Esophagus mucosa (tissue), 1 donor: ENCODE data around the gene GRK3. TPM values are rescaled to one million over a fixed set of nuclear protein-coding genes. Genes with fewer than 3 reads are reported as not detected.
A peak's percentile ranks its signal among the peaks of the same experiment; 100 is the strongest.
"Not testable (repeated sequence)": the region's sequence is repeated elsewhere in the genome, so short reads cannot be mapped to it uniquely, and the experiment has no call there.

Experiments
- ATAC-seq: fragments of 200-7000 bp; cut with Tn5 transposase; one replicate; pipeline ENCODE4 v1.9.1; 2020
- total RNA-seq: library from RNA; stranded (reverse); gene quantifications from one replicate; pipeline ENCODE4 v1.2.4, GENCODE V29; 2023
- donor health status: DM: yes; HTN: yes; CAD: no.

GRK3 gene
- total RNA-seq, 1 donor from 2014 or later: 7.5 TPM

DNA sequence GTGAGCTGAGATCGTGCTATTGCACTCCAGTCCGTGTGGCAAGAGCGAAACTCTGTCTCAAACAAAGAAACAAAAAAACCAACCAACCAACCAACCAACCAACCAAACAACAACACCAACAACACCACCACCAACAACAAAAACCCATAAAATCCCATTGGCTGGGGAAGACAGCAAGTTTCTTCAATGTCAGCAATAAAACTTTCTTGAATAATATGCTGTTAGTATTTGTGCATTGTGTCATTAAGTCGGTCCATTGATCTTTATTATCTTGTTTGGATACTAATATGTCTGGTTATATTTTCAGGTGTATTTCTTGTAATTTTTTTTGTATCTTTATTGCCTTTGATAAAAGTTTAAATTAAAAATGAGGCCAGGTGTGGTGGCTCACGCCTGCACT is 9.4 kb downstream of the GRK3 start:
- ATAC-seq: no peak

DNA sequence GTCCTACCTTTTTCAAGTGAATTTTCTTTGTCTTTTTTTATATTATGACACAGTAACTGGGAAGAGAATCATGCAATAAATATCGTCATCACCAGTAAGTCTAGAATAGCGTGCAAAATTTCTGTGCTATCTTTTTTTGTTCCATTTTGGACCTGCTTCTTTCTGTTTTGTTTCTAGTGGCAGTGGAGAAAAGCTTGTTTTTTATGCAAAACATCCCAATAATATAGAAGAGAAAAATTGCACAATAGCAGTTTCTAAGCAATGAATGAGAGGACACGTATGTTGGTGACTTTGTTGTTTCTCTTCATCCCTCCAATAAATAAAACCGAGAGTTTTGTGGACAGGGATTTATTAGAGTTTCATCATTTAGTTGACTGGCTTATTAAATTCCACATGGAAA is 10.3 kb downstream of the GRK3 start:
- ATAC-seq: no peak

DNA sequence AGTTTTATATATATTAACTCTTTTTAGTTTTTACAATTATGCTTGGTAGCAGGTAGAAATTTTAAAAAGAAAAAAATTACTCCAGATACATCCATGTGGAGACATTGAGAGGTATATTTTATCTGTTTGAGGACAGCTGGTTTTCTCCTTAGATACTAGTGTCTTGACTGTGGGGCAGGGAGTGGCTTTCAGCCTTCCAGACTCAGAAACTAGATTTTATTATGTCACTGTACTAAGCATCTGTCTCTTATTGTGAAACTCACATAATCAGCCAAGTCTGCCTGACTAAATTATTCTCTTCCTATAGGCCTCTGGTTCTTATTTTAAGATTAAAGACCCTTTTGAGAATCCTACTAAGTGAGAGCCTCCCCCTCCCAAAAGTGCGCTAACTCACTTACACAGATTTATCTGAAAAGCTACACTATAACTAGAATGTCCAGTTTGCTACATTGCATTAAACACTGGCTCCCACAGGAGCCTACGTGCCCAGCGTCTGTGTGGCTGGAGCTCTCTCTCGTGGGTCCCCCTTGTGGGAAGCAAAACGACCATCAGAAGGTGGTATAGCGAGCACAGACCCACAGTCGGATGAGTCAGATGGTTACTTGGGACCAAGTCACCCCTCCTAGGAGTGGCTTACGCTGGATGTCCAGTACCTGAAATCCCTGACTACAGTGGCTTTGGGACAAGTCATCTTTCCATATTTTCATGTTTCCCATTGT is 11.4 kb downstream of the GRK3 start:
- not testable (repeated sequence) for ATAC-seq

DNA sequence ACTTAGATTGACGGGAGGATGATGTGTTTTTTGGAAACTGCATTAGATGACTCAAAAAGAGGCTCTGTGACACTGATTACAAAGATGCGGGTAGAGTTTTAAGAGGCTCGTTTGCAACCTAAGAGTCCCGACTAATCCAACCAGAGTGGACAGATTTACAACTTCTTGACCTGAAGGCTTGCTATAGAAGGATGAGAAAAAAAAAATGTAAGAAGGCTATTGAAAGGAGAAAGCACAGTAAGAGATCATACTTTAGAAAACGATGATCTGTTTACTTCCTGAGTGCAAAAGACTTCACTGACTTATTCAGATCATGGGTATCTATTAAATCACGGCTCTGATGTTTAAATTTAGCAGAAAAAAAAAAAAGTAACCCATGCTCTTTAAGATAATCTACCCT is 17.0 kb downstream of the GRK3 start:
- not testable (repeated sequence) for ATAC-seq

DNA sequence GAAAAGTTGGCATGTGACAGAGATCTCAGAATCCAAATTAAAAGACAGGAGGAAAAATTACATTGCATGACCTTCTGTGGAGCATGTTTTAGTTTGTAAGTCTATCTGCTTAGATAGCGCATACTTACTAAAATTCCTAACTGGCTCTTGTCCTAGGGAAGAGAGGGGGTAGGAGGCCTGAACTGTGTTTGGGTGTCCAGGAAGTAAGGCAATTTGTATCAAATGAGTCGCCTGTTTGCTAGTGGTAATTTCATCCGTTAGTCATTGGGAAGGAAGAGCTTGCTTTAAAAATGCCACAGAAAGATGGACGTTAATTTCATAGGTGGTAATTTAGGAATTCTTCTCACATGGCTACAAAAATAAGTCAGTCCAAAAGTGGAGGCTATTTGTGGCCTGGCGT is 18.5 kb downstream of the GRK3 start:
- no peak for ATAC-seq

DNA sequence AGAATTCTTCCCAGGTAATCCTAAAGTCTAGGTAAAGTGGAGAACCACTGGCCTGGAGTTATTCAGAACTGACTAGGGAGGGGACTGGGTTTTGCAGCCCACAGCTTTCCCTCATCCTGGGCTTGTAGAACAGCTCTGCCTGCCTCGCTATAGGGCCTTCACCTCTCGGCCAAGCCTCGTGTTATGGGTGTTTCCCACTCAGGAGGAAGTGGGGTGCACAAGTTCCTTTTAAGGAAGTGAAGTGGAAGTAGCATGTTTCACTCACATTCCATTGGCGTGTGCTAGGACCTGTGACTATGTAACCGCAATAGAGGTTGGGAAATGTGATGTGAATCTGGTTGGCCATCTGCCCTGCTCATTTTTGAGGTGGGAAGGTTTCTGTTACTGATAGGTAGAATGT is 20.5 kb downstream of the GRK3 start:
- ATAC-seq: peak; percentile 61

DNA sequence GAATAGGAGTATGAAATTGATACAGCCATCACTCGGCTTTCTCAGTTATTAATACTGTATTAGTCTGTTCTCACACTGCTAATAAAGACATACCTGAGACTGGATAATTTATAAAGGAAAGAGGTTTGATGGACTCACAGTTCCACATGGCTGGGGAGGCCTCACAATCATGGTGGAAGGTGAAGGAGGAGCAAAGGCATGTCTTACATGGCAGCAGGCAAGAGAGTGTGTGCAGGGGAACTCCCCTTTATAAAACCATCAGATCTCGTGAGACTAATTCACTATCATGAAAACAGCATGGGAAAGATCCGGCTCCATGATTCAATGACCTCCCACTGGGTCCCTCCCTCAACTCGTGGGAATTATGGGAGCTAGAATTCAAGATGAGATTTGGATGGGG is 25.2 kb downstream of the GRK3 start:
- not testable (repeated sequence) for ATAC-seq

DNA sequence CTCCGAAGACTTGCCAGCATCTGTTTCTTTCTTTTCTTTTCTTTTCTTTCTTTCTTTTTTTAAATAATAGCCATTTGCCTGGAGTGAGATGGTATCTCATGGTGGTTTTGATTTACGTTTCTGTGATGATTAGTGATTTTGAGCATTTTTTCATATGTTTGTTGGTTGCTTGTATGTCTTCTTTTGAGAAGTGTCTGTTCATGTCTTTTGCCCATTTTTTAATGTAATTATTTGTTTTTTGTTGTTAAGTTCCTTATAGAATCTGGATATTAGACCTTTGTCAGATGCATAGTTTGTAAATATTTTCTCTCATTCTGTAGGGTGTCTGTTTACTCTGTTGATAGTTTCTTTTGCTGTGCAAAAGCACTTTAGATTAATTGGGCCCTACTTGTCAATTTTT is 28.8 kb downstream of the GRK3 start:
- not testable (repeated sequence) for ATAC-seq

DNA sequence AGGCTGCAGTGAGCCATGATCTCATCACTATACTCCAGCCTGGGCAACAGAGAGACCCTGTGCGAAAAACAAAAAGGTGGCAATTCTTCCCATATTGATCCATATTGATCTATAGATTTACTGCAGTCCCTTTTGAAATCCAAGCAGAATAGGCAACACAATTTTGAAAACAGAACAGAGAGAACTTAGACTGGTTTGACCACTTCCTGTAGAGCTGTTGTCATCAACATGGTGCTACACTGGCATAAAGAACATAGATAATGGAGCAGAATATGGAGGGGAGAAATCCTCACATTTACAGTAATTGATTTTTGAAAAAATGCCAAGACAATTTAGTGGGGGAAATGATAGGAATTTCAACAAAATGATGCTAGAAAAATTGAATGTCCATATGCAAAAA is 34.1 kb downstream of the GRK3 start:
- no peak for ATAC-seq

DNA sequence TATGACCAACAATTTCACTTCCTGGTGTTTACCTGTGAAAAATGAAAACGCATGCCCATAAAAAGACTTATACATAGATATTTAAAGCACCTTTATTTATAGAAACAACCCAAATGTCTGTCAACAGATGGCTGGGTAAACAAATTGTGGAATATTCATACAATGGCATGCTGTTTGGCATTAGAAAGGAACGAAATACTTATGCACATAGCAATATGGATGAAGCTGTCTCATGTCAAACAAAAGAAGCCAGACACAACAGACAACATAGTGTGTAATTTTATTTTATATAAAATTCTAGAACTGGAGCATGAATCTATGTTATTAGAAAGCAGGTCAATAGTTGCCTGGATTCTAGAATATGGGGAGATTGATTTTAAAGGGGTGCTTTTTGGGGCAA is 38.0 kb downstream of the GRK3 start:
- ATAC-seq: no peak

DNA sequence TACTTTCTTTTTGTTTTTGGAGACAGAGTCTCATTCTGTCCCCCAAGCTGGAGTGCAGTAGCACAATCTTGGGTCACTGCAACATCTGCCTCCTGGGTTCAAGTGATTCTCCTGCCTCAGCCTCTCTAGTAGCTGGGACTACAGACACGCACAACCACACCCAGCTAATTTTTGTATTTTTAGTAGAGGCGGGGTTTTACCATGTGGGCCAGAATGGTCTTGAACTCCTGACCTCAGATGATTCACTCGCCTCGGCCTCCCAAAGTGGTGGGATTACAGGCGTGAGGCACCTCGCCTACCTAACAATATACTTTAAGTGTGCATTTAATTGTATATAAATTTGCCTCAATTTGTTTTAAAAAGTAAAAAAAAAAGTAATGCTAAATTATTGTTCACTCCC is 38.4 kb downstream of the GRK3 start:
- ATAC-seq: no peak

DNA sequence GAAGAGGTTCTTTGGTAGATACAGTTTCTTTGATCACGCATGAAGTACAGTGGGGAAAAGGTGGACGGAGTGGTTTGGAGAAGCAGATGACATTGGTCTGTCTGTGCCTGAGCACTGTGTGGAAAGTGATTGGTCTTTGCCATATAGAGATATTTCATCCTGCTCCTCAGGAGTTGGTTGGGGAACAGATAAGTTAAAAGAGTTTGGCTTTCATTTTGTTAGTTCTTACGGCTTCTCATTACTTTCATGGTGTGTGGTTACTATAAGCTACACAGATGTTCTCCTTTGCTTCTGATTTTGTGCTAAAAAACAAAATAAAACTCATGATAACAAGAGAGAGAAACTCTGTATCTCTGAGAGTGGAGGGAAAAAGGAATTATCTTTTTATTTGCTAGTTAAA is 40.7 kb downstream of the GRK3 start:
- ATAC-seq: not testable (repeated sequence)

DNA sequence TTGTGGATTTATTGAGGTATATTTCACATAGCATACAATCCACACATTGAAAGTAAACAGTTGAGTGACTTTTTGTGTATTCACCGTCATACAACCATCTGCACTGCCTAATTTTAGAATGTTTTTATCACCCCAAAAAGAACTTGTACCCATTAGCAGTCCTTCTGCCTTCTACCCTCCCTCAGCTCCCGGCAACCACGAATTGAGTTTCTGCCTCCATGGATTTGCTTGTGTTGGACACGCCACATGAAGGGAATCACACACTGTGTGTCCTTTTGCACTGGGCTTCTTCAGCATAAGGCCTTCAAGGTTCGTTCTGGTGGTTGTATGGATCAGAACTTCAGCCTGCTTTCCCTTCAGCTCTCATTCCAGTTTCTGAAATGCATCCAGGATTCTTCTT is 41.1 kb downstream of the GRK3 start:
- not testable (repeated sequence) for ATAC-seq

DNA sequence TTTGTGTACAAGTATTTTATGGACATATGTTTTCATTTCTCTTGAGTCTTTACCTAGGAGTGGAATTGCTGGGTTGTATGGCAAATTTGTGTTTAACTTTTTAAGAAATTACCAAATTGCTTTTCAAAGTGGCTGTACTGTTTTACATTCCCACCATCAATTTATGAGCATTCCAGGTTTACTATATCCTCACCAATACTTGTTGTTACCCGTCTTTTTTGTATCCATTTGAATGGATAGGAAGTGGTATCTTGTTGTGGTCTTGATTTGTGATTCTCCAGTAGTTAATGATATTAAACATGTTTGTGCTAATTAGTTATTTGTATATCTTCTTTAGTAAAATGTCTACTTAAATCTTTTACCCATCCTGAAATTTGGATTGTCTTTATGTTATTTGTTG is 46.8 kb downstream of the GRK3 start:
- ATAC-seq: not testable (repeated sequence)

DNA sequence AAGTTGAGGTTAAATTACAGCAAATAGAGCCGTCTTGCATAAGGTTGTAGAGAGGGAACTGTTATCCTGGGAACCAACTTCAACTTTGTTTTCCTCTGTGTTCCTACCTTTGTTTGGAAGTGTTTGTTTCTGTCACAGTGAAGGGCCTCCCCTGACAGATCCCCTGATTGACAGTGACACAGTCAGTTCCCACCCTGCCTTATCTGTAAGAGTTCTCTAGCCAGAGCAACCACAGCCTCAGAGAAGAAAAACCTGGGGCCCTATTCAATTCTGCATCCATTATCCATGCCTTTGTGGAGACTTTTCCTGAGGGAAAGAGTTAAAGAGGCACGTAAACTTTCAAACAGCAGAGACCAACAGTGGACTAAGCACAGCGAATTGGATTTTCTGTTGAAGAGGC is 48.7 kb downstream of the GRK3 start:
- not testable (repeated sequence) for ATAC-seq

DNA sequence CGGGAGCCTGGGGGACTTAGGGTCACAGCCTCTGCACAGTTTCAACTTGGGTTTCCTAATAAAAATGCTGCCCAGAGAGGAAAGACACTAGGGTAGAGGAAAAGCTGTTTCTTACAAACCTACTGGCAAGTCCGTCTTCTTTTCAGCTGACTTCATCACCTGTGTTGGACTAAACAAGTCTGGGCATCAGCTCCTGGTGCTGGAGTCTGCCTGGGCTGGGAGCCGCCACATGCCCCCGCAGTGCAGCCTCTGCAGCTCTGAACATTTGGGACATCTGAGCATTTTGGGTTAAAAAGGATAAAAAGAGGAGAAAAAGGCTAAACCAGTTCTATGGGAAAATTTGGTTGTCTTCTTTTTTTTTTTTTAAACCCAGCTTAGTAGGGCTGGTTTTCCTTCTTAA is 49.1 kb downstream of the GRK3 start:
- ATAC-seq: not testable (repeated sequence)

DNA sequence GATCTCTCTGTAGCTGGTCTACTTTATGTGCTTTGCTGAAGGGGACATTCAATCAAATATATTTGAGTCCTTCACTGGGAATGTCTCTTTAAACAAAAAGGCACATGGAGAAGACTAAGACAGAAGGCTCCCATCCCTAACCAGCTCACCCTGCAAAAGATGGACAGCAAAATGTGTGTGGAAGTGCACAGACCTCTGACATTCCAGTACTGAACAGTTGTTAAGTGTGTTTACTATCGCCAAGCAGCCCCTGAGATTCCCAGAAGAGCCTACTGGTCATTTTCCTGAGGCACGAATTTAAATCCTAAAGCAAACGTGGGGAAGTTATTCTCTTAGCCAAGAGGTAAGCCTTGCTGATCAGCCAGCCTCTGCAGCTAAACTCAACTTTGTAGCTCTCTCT is 50.3 kb downstream of the GRK3 start:
- not testable (repeated sequence) for ATAC-seq

DNA sequence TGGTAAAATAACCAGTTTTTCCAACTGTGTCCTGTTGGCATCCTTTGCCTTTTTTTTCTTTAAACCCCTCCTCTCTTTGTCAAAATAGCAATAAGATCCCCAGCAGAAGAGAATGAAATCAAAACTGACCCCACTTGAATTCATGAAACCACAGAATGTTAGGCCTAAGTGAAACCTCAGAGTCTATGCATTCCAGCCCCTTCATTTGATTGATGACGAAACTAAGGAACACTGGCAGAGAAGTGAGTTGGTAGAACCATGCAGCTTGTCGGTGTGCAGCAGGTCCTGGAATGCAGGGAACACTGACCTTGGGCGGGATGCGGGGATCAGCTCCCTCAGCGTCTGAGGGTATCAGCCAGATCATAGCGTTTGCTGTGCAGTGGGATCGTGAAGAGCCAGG is 57.5 kb downstream of the GRK3 start:
- ATAC-seq: no peak

DNA sequence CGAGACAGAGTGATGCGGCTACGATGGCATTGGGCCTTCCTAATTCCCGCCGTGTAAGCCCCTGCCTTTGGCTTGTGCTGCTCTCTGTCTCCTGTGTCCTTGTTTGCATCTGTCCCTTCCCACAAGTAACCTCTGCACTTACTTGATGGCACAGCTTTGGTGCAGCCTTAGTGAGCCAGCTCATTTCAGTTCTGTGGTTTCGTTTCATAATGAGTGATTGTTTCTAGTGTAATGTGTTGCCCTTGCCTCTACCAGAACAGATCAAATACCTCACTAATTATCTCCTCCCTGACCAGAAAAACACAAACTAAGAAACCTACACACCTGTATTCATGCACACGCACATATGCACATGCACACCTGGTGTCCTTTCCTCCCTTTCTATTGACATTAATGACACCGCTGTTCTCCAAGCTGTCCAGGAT is 58.8 kb downstream of the GRK3 start:
- no peak for ATAC-seq

DNA sequence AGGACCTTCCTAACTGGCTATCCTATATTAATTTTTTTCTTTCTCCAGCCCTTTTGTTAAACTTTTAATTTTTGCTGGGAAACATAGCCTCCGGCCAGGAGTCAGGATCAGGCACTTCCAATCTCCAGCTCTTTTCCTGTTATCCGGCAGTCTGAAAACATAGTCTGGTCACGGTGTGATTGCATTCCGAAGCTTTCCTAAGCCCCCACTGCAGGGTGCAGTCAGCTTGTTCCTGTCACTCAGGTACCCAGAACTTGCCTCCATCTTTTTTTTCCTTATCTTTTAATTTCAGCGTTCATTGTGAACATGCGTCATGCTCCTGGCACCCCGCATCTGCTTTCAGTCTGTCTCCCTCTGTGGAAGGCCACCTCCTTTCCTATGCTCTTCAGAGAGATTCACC is 59.4 kb downstream of the GRK3 start:
- ATAC-seq: no peak

DNA sequence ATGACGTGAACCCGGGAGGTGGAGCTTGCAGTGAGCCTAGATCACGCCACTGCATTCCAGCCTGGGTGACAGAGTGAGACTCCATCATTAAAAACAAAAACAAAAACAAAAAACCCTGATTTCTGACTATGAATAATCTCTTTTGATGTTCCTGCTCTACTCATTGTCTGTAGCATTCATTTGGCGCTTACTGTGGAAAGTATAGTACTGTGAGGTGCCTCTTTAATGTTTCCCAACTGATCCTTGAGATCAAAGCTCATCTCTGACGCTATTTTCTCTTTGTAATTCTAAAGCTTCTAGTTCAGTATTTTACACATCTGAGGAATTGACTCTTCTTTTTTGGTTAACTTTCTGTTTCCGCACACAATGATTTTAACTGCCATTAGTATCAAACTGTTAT is 60.0 kb downstream of the GRK3 start:
- ATAC-seq: no peak

DNA sequence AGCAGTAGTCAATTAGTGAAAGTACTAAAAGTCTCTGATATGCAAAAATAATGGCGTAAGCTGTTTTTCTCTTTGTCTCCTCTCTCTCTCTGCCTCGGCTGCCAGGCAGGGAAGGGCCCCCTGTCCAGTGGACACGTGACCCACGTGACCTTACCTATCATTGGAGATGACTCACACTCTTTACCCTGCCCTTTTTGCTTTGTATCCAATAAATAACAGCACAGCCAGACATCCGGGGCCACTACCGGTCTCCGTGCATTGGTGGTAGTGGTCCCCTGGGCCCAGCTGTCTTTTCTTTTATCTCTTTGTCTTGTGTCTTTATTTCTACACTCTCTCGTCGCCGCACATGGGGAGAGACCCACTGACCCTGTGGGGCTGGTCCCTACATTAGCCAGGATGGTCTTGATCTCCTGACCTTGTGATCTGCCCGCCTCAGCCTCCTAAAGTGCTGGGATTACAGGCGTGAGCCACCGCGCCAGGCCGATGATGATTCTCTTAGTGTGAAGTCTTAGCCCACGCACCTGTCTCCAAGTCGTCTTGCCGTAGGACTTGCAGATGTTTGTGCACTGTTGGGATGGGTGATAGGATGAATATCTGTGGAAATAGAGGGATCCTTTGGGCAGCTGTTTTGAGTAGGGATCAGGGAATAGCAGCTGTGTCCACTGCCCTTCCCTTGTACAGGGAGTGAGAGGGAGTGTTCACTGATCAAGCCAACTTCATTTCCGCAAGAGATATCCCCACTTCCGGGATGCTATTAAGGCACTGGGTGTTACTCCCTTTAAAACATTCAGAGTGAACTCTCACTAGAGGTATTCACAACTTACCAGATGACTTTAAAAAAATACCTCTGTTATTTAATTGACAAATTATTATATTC is 61.5 kb downstream of the GRK3 start:
- ATAC-seq: not testable (repeated sequence)

DNA sequence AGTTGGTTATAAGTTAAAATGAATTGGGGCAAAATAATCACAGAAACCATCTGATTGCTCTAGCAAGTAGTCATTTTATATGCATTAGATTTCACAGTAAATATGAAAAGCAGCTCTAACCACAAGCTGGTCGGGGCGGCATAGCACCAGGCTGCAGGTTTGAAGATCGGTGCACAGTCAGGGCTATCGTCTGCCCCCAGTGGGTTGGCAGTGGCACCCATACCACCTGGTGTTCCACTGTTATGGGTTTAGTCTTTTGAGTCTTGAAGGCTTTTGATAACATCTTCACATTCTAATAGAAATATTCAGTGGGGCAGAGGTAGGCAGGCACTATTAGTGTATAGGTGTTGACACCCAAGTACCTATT is 62.1 kb downstream of the GRK3 start:
- ATAC-seq: no peak

DNA sequence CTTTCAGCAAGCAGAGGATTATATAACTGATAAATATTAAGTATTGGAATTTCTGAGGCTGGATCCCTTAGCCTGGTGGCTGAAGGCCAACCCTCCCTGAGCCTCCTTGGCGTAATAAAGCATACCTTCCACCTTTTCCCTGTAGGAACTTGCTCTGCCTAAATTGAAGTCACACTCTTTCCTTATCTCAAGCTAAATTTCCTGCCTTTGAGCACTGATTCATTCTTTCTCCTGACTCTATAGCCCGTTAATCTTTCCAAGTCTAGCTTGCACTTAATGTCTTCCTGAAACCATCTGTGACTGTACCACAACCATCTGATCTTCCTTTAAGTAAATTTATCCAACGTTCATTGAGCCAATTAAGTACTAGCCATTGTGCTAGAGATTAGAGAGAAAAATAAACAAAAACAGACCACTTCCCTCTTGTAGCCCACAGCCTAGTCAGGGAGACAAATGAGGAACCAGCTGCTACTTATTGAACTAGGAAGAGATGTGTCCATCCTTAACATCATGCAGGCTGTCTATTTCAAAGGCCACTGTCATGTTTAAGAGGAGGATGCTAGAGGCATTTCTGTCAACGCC is 62.9 kb downstream of the GRK3 start:
- ATAC-seq: no peak
